ENCODE results near the gene COX8A. TPM values are rescaled to one million over a fixed set of nuclear protein-coding genes. Genes with fewer than 3 reads are reported as not detected.

COX8A gene
- total RNA-seq = 296 TPM

GRCh38 chr11:63974259-63975143 lies at the start of gene COX8A:
TSS of gene COX8A (plus strand) at chr11:63974620. CDS start at chr11:63974681, 61 bp downstream.

GRCh38 chr11:63938479-63939396 lies 35.7 kb upstream of the COX8A start, which contains the start of gene NAA40:
TSS of gene NAA40 (plus strand) at chr11:63939002. CDS start at chr11:63939097, 95 bp downstream.

GRCh38 chr11:63986156-63986931 lies 11.9 kb downstream of the COX8A start, which contains the start of gene OTUB1:
TSS of gene OTUB1 (plus strand) at chr11:63986438. CDS start at chr11:63986457, 19 bp downstream.

Small RNA genes within 50 kb of the gene (small RNA-seq; reads per million reads assigned to genes)
- gene RNU6-45P = not detected

Other genes starting within 250 kb of the COX8A start
- 32.1 TPM for gene ZFTA, start 205.8 kb upstream of the COX8A start, total RNA-seq
- gene SPINDOC, start 161.2 kb upstream of the COX8A start, total RNA-seq = 12.7 TPM
- 18.2 TPM for gene MARK2, start 135.5 kb upstream of the COX8A start, total RNA-seq
- 12.0 TPM for gene RCOR2, start 57.5 kb upstream of the COX8A start, total RNA-seq
- gene NAA40, start 35.6 kb upstream of the COX8A start, total RNA-seq = 19.8 TPM
- 43.8 TPM for gene OTUB1, start 11.8 kb downstream of the COX8A start, total RNA-seq
- 12.0 TPM for gene FLRT1, start 61.3 kb downstream of the COX8A start, total RNA-seq
- 8.8 TPM for gene MACROD1, start 191.5 kb downstream of the COX8A start, total RNA-seq
- gene STIP1, start 211.6 kb downstream of the COX8A start, total RNA-seq = 97.6 TPM
- gene FERMT3, start 232.1 kb downstream of the COX8A start, total RNA-seq = 2.3 TPM